ENCODE results near the gene MTA1.
A peak's percentile ranks its signal among the peaks of the same experiment; 100 is the strongest.

The MTA1 gene

DNA sequence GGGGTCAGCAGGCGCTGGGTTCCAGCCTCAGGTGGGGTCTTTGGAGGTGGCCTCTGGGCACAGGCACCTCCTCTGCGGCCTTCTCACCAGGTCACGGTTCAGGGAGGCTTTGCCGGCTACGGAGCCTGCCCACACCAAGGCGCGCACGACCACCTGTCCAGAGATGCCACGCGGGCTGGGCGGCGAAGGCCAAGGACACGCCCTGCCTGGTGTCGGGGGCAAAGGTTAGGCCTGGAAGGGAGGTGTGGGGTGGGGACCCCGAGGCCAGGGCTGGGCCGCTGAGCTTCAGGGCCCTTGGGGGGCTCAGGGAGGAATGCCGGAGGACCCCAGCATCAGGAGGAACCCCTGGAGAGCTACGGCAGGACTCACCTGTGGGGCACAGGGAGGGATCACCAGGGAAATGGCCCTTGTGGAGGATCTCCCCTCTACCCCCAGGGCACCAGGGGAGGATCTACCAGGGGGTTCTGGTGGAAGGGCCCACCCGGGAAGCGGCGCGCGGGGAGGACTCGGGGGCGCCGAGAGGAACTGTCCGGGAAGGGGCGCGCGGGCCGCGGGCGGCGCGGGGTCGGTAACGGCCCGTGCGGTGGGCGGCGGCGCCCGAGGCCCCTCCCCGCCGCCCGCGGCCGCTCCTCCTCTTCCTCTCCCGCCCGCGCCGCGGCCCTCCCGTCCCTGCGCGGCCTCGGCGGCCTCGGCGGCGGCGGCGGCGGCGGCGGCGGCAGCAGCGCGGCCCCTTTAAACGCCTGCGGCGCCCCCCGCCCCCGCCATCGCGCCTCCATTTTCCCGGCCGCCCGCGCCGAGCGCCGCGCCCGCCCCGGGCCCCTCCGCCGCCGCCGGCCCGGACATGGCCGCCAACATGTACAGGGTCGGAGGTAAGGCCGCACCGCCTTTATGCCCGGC lies at the start of gene MTA1:
Gene MTA1 (plus strand): TSS at position 633 of the 897 bp plus-strand sequence. CDS start 209 bp downstream, at position 842.
- in situ Hi-C loops (cut with MboI; ENCODE audit: low pct_unique_long_range_greater_than_20kb, low sequenced_read_pairs) = no loop called here
- no peak for DNase-seq

DNA sequence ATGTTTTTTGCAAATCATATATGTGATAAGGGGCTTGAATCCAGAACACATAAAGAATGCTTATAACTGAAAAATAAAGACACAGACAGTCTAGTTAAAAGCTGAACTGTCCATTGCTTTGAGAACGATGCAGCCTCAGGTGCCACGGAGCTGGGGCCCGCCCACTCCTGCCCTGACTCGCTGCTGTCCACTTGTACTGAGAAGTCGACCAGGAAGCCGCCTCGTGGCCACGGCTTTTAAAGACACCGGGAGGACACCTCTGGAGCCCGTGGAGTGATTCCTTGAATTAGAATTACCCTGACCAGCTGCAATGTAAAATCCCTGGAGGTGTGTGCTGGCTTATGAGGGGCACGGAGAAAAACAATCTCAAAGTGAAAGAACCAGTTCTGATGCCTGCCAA lies 45.2 kb upstream of the MTA1 start:
- no peak for DNase-seq
- in situ Hi-C loops (cut with MboI; ENCODE audit: low pct_unique_long_range_greater_than_20kb, low sequenced_read_pairs) = no loop called here

DNA sequence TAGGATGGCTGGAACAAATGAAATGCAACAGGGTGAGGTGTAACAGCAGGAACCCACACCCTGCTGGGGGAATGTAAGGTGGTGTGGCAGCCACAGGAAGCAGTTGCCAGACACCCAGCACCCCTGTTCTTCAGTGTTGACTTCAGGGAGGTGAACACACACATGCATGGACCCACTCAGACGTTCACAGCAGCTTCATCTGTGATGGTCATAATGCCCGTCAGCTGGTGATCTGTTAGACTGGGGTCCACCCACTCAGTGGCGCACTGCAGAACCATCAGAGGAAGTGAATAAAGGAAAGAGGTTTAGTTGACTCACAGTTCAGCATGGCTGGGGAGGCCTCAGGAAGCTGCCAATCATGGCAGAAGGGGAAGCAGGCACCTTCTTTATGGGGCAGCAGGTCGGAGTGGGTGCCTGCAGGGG lies 44.0 kb upstream of the MTA1 start:
- in situ Hi-C loops (cut with MboI; ENCODE audit: low pct_unique_long_range_greater_than_20kb, low sequenced_read_pairs) = no loop called here
- peak; percentile 62 for DNase-seq

DNA sequence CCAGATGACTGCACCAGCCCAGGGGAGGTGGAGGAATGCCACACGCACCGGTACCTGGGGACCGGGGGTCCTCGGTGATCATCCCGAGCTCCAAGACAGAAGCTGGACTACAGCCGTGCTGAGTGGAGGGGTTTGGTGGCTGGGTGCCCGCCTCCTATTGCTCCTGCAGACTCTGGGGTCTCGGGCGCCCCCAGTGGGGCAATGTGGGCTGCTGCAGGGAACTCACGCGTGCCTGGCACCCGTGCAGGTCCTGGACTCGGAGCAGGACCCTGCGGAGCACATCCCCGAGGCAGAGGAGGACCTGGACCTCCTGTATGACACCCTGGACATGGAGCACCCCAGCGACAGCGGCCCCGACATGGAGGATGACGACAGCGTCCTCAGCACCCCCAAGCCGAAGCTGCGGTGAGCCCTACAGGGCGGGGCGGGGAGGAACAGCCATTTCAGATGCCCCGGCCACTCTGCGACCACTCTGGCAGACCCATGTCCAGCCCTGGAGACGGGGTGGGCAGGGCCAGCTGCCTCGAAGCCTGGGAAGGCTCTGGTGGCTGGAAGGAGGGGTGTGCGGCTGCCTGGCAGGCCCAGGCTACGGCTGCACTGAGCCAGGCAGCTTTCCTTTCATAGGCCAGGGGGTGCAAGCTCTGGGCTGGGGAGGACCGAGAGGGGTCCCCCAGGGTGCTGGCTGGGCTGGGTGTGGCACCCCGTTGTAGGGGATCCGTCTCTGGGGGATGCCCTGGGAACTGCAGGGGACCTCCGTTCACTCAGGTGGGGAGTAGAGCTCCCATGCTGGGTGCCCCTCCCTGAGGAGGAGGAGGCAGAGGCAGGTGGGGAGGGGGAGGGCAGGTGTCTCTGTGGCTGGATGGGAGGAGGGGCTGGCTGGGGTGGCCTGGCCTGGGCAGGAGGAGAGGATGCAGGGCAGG lies 42.8 kb upstream of the MTA1 start:
- no peak for DNase-seq
- in situ Hi-C loops (cut with MboI; ENCODE audit: low pct_unique_long_range_greater_than_20kb, low sequenced_read_pairs) = no loop called here

DNA sequence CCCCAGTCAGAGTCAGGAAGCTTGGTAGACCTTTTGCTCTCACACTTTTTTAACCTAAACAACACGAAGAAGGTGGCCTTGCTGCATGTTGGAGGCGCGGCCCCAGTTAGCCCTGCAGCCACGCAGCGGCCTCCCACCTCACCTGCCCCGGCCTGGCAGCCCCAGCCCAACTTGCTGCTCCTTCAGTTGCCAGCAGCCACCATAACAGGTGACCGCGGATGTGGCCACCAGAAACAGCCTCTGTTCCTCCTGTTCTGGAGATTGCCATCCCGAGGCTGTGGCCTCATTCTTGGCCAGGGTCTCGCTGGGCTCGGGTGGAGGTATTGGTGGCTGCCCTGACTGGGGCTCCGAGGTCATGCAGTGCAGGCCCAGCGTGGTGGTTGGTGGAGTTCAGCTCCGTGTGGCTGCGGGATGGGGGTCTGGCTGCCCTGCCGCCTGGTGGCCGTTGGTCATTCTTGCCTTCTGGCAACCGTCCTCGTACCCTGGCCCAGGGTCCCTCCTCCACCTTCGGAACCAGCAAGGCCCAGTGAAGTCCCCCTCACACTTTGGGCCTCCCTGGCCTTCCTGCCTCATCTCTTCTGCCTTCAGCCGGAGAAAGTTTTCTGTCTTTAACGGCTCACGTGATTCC lies 42.0 kb upstream of the MTA1 start:
- DNase-seq = no peak

DNA sequence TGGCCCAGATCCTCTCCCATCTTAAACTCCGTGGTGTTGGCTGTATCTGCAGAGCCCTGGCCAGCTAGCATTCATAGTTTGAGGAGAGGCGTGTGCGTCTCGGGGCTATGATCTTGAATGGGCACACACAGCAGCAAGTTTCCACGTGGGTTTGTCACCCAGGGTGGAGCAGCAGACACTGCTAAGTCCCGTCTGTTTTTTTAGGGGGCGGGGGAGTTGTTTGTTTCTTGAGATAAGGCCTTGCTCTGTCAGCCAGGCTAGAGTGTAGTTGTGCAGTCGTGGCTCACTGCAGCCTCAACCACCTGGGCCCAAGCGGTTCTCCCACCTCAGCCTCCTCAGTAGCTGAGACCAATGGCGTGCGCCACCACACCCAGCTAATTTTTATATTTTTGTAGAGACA lies 41.4 kb upstream of the MTA1 start:
- in situ Hi-C loops (cut with MboI; ENCODE audit: low pct_unique_long_range_greater_than_20kb, low sequenced_read_pairs) = no loop called here

More for the DNA sequence above, 42.0 kb upstream of the MTA1 start:
- in situ Hi-C loops (cut with MboI; ENCODE audit: low pct_unique_long_range_greater_than_20kb, low sequenced_read_pairs) = no loop called here

DNA sequence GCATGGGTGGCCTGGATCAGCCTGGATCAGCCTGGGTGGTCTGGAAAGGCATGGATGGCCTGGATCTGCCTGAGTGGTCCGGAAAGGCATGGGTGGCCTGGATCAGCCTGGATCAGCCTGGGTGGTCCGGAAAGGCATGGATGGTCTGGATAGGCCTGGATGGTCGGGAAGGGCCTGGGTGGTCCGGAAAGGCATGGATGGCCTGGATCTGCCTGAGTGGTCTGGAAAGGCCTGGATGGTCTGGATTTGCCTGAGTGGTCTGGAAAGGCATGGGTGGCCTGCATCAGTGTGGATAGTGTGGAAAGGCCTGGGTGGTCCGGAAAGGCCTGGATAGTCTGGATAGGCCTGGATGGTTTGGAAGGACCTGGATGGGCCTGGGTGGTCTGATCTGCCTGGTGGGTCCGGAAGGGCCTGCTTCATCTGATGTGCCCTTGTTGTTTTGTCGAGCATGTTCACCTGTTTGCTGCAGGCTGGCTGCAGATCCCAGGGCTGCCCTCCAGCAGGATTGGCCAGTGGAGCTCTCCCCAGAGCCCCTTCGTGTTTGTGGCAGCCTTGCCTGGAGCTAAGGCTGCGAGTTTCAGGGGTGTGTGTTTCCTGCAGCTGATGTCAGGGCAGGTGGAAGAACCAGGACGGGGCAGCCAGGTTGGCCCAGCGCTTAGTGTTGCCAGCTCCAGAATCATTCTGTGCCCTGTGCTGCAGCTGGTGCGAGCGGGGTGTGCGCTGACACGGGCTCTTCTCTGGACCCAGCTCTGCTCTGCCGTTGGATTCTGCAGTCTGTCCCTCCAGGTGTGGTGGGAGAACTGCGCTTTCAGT lies 40.5 kb upstream of the MTA1 start:
- in situ Hi-C loops (cut with MboI; ENCODE audit: low pct_unique_long_range_greater_than_20kb, low sequenced_read_pairs) = no loop called here

More for the DNA sequence above, 41.4 kb upstream of the MTA1 start:
- no peak for DNase-seq

DNA sequence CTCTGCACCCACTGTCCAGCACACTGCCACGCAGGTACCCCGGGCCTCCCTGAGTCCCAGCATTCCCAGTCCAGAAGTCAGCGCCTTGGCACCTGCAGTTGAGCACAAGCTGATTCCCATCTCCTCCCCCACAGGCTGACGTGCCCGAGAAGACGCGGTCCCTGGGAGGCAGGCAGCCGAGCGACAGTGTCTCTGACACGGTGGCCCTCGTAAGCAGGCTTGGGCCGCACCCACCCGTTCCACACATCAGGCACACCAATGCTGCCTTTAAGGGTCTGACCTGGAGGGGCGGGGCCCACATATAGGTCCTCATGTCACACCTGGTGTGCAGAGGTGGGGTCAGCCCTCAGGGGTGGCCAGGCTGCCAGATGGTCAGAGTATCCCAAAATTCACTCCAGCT lies 39.7 kb upstream of the MTA1 start:
- in situ Hi-C loops (cut with MboI; ENCODE audit: low pct_unique_long_range_greater_than_20kb, low sequenced_read_pairs) = no loop called here
- no peak for DNase-seq

More for the DNA sequence above, 40.5 kb upstream of the MTA1 start:
- DNase-seq = no peak

DNA sequence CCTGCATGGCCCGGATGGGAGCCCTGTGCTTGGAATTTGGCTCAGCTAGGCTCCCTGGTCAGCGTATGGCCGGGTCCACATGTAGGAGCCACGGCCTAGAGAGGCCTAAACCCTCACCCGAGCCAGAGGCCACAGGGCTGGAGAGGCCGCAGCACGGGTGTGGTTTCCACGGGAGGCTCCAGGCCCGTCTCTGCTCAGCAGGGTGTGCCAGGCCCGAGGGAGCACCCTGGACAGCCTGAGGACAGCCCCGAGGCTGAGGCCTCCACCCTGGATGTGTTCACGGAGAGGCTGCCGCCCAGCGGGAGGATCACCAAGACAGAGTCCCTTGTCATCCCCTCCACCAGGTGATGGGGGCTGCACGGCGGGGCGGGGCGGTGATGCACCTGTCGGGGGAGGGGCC lies 38.9 kb upstream of the MTA1 start:
- no peak for DNase-seq
- in situ Hi-C loops (cut with MboI; ENCODE audit: low pct_unique_long_range_greater_than_20kb, low sequenced_read_pairs) = no loop called here

DNA sequence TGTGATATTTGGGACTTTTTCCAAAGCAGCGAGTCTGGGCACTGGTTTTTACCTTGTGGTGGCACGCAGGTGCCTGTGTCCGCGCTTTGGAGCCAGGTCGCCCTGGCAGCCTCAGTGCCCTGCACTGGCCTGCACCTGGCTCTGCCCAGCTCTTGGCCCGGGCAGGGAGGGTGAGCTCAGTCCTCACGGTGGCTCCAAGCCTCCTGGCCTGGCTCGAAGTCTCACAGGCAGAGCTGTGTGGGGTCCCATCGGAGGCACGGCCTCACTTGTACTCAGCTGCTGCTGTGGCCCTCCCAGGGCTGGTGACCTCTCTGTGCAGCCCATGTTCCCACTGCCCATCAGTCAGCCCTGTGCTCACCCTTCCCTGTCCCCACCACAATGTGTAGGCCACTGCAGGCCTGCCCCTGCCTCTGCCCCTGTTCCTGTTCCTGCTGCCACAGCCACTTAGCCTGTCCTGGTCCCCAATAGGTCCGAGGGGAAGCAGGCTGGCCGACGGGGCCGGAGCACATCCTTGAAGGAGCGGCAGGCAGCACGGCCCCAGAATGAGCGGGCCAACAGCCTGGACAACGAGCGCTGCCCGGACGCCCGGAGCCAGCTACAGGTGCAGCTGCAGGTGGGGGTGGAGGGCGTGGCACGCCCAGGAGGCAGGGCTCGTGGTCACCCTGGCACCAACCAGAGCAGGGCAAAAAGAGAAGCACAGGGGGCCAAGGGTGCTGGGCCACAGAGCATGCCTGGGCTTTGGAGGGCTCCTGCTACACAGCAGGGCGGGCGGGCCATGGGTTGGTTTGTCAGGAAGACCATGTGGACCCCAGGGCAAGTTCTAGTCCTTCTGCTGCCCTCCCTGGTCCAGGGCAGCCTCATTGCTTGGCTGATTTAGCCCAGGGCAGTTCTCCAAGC lies 37.9 kb upstream of the MTA1 start:
- in situ Hi-C loops (cut with MboI; ENCODE audit: low pct_unique_long_range_greater_than_20kb, low sequenced_read_pairs) = no loop called here
- no peak for DNase-seq

DNA sequence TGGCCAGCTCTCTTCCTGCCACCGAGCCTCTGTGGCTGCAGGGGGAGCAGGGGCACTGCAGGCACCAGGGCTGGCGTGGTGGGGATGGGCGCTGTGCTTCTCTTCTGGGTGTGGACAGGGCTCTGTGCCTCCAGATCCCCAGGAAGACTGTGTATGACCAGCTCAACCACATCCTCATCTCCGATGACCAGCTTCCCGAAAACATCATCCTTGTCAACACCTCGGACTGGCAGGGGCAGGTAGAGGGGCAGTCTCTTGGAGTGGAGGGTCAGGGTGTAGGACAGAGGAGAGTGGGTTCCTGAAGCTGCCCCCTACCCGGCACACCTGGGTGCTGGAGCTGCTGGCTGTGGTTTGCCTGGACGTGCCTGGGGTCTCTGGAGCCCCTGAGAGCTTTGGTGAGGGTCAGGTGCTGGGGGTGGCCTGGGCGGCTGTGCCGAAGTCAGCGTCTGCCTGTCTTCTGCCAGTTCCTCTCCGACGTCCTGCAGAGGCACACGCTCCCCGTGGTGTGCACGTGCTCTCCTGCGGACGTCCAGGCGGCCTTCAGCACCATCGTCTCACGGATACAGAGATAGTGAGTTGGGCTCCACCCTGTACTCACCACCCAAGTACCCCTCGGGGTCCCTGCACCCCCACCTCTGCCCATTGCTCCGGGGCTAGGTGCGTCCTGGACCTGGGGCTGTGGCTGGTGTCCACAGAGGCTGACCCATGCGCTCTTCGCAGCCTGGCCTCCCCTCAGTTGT lies 37.1 kb upstream of the MTA1 start:
- DNase-seq = no peak
- in situ Hi-C loops (cut with MboI; ENCODE audit: low pct_unique_long_range_greater_than_20kb, low sequenced_read_pairs) = no loop called here

DNA sequence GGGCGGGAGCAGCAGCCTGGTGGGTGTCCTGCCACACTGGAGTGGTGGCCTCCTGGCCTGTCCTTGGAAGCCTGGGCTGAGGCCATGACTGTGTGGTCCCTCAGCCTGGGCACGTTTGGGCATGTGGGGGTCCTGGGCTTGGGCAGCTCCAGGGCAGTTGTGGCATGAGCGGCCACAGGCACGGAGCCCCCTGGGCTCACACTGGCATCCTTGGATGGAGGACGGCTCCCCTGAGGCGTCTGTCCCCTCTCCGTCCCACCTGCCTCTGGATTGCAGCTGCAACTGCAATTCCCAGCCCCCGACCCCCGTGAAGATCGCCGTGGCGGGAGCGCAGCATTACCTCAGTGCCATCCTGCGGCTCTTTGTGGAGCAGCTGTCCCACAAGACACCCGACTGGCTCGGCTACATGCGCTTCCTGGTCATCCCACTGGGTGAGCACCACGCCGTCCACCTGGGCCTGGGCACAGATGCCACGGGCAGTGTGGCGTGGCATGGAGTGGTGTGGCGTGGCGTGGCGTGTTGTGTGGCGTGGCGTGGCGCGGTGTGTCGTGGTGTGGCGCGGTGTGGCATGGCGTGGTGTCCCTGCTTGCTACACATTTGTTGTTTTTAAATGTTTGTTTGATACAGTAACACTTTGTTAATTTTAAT lies 36.4 kb upstream of the MTA1 start:
- DNase-seq = no peak
- in situ Hi-C loops (cut with MboI; ENCODE audit: low pct_unique_long_range_greater_than_20kb, low sequenced_read_pairs) = no loop called here

DNA sequence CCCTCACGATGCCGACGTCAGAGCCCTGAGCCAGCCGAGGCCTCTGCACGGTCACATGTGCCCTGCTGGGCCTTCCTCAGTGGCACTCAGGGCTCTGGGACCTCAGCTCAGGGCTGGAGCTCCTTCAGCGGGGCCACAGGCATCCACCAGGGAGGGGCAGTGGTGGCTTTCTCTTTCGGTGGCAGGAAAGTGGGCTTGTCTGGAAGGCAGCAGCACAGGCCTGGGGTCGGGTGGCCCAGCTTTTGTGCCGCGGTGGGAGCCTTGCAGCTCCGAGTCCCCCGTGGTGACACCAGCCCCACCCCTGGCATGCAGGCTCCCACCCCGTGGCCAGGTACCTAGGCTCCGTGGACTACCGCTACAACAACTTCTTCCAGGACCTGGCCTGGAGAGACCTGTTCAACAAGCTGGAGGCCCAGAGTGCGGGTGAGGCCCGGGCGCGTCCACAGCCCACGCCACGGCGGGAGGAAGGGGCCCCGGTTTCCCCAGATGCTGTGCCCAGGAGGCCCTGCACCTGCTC lies 35.5 kb upstream of the MTA1 start:
- in situ Hi-C loops (cut with MboI; ENCODE audit: low pct_unique_long_range_greater_than_20kb, low sequenced_read_pairs) = no loop called here
- DNase-seq = no peak

DNA sequence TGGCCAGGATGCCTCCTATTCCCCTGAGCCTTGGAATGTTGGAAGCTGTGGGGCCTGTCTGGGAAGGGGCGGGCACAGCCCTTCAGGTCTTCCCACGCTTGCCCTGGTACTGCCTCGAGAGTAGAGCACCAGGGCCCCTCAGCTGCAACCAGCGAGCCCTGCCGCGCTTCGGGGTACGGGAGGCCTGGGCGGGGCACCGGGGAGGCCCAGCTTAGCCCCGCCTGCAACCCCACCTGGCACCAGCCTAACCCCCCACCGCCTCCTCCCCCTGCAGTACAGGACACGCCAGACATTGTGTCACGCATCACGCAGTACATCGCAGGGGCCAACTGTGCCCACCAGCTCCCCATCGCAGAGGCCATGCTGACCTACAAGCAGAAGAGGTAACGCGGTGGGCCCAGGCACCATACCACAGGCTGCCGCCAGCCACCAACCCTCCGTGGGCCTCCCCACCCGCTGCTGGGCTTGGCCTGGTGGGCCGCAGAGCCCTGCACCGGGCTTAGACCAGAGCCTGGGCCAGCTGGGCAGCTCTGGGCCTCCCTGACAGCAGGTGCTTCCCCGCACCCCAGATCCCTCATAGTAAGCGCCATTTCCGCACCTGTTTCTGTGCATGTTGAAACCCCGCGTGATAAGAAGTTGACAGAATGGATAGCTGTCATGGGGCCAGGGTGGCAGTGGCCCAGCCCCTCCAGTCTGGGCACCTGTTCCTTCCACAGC lies 34.9 kb upstream of the MTA1 start:
- no peak for DNase-seq
- in situ Hi-C loops (cut with MboI; ENCODE audit: low pct_unique_long_range_greater_than_20kb, low sequenced_read_pairs) = no loop called here

DNA sequence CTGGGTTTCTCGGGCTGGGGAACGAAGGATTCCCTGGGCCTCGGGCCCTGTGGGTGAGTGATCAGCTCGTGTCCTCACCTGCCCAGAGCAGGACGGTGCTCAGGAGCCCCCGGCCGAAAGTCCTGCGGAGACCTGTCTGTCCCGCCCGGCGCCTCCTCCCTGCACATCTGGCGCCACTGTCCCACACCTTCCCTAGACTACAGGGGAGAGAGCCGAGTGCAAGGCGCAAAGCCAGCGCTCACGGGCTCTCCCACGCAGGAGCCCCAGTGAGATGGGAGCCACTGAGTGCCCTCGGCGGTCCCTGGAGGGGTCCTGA lies 34.3 kb upstream of the MTA1 start:
- in situ Hi-C loops (cut with MboI; ENCODE audit: low pct_unique_long_range_greater_than_20kb, low sequenced_read_pairs) = no loop called here
- DNase-seq = no peak

DNA sequence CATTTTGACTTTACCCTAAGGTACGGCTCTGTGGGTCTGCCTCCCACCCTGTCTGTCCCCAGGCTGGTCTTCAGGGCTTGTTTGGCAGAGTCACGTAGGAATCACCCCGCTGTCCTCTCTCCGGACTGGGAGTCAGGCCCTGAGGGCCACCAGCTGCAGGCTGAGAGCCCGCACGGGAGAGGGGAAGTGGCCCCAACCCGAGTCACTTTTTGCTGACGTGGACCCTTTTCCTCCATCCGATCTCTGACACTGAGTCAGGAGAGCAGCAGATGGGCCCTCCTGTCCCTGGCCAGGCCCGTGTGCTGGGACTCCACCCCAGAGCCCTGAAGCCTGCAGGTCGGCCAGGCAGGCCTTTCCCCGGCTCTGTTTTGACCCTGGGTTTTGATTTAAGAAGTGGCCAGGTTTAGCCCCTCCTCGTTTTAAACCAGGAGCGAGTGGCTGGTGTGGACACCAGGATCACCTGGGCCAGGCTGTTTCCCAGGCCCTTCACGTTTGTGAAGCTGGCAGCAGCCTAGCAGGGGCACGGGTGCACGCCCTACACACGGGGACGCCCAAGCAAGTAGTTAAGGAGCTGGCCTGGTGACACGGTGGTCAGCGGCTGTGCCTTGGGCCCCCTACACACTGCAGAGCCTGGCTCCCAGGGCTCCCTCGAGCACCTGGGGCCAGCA lies 33.8 kb upstream of the MTA1 start:
- no peak for DNase-seq
- in situ Hi-C loops (cut with MboI; ENCODE audit: low pct_unique_long_range_greater_than_20kb, low sequenced_read_pairs) = no loop called here

Data from KBM-7 (cell line).